ENCODE measurements around the gene THOC7.
A peak's percentile ranks its signal among the peaks of the same experiment; 100 is the strongest.

THOC7 gene

GRCh38 chr3:63878394-63879060 lies 14.9 kb upstream of the THOC7 start:
- DNase-seq (ENCODE audit: low read depth): no peak

DNA sequence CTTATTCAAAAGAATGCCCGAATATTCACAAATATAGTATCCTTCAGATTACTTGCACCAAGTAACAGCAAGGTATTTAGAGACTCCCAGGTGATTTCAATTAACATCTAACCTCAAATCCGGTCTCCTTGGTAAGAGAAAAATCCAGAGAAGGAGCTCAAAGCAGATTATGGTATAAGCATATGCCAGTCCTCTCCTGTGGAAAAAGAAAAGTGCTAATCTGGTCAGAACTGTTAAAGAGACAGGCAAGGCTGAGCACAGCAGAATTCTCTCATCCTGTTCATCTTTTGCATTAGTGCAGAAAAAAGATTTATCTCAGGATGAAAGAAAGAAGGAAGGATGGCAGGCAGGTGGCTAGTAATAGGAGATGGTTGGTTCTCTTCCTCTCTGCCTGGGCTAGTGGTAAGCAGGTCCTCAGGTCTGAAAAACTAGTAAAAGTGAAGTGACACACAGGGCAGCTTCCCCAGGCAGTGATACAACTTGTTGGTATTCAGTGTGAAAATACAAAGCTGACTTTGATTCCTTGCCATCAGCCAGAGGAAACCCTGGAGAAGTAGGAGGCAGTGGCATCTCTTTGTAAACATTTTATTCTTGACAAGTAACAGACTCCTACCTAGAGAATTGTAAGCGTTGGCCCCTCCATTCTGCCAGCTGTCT lies 14.3 kb upstream of the THOC7 start:
- no peak for DNase-seq (ENCODE audit: low read depth)

GRCh38 chr3:63876260-63876659 lies 12.7 kb upstream of the THOC7 start:
- no peak for DNase-seq (ENCODE audit: low read depth)

DNA sequence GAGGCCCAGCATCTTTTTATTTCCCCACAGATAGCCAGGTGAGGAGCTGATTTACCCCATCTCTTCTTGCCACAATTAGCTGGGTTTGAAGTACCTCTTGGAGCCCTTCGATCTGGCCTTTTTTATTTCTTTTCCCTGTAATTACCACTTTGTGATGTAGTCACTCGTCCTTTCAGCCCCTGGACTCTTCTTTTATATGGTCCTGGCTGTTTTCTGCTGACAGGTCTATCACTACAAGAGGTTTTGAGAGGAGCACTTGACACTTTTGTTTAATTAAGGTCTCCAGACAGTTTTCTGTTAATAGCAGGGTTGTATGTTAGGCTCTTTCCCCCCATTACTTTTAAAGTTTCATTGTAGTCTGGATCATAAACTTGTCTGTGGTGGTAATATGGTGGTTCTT lies 11.9 kb upstream of the THOC7 start:
- no peak for DNase-seq (ENCODE audit: low read depth)

- no peak for DNase-seq (ENCODE audit: low read depth)
These were observed 11.2 kb upstream of the THOC7 start for GRCh38 chr3:63874769-63875168.

DNA sequence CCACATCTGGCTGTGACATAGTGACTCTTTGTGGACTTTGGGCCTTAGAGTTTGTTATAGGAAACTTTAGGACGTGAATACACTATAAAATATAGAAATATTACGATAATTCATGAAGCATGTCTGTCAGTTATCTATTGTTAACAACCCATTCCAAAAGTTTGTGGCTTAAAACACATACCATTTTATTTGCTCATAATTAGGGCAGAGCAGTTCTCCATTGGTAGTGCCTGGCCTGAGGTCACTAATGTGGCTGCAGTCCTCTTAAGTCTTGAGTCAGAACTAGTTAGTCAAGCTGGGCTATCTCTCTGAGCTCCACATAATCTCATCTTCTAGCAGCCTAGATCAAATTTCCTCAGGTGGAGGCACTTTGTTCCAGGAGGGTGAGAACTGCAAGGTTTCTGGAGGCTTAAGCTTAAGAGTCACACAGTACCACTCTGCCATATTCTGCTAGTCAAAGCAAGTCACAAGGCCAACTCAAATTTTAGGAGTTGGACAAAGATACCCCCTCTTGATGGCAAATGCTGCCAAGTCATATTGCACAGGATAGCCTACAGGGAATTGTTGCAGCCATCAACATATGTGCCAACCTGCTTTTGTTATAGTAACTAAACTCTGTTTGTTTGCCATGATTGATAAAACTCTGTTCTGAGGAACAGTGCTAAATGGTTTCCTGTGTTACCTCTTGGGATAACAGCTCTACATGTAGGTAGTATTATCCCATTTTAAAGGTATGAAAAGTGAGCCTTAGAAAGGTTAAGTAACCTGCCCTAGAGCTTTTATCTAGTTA lies 8.7 kb upstream of the THOC7 start:
- DNase-seq (ENCODE audit: low read depth): no peak

DNA sequence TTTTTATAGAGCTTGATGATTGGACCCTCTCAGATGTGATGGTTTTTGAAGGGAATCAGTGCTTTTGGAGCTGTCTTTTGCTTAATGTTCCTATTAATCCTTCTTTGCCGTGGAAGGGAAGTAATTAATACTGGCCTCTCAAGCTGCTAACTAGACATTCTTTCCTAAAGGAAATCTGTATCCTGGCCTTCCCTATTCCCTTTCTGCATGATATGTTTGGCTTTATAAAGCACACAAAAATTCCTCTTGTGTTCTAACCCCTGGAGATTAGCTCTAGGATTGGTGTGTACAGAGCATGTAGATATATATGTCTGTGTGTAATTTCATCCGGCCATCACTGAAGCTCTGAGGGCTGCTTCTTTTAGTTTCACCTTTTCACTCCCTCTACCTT lies 7.0 kb upstream of the THOC7 start:
- no peak for DNase-seq (ENCODE audit: low read depth)

GRCh38 chr3:63869940-63870614 lies 6.5 kb upstream of the THOC7 start:
- DNase-seq (ENCODE audit: low read depth): no peak

GRCh38 chr3:63867225-63867624 lies 3.6 kb upstream of the THOC7 start:
- no peak for DNase-seq (ENCODE audit: low read depth)

GRCh38 chr3:63864965-63865327 lies 1.3 kb upstream of the THOC7 start:
- DNase-seq (ENCODE audit: low read depth): no peak

DNA sequence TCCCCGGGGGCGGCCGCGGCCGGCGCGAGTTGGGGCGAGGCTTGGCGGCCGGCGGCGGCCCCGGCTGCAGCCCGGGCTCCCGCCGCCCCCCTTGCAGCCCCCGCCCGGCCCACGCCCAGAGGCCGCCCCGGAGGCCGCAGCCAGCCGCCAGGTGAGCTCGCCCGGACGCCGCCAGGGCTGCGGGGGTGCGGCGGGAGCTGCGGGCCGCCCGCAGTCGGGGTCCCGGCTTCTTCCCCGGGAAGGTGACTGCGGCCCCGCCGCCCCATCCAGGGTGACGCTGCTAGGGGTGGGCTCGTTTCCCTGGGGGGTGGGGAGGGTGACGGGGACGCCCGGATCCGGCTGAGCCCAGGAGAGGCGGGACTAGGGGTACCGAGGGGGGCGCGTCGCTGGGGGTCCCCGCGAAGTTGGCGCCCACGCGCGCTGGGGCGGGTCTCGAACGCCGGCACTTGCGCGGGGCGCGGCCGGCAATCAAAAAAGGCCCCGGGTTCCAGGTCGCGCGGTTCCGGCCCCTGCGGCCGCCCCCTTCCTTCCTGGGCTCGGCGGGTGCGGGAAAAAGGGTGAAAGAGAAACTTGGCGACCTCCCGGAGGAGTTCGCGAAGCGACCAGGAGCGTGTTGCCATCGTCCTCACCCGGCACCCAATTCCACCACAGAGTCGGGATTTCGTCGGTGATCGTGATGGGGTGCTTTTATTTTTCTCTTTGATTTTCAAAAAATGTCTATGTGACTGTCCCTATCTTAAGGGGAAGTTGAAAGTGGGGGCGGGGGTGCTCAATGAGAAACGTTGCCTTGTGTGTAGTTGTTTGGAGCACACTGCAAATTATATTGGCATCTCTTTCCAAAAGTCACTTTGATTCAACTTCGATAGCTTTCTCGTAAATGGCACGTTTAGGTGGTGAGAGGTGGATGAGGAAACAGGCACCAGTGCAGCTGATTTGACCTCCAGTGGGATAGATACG lies 681 bp upstream of the THOC7 start:
- DNase-seq (ENCODE audit: low read depth): peak; percentile 45

DNA sequence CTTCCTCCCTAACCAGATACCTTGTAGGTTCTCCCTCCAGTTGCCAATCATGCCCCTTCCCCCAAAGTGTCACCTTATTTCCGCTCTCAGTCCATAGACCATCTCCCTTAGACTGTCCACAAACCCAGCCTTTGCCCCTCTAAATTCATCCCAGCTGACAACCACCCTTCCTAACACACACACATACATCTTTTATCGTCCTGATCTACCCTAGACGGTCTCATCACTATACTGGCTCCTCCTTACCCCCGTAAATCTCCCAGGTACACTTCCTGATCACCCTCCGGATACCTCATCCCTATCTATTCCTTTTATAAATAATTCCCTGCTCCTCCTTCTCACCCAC lies 828 bp downstream of the THOC7 start:
- no peak for DNase-seq (ENCODE audit: low read depth)

GRCh38 chr3:63861306-63861705 lies 2.3 kb downstream of the THOC7 start:
- no peak for DNase-seq (ENCODE audit: low read depth)

- no peak for DNase-seq (ENCODE audit: low read depth)
These were observed 2.8 kb downstream of the THOC7 start for GRCh38 chr3:63860776-63861175.

DNA sequence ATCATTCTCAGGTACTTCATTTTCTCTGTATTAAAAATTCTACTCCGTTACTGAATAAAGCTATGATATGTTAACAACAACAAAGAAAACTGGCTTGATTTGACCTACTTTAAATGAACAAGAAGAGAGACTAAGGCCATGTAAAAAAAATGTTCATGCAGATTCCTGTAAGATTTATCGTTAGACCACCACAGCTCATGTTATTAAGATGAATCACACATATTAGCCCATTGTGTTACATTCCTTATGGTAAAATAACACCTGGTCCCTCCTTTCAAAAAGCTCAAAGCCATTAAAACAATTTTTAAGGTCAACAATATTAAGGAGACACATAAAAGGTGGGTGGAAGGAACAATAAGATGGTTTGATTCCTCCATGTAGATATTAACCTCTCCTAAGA lies 6.3 kb downstream of the THOC7 start:
- no peak for DNase-seq (ENCODE audit: low read depth)

DNA sequence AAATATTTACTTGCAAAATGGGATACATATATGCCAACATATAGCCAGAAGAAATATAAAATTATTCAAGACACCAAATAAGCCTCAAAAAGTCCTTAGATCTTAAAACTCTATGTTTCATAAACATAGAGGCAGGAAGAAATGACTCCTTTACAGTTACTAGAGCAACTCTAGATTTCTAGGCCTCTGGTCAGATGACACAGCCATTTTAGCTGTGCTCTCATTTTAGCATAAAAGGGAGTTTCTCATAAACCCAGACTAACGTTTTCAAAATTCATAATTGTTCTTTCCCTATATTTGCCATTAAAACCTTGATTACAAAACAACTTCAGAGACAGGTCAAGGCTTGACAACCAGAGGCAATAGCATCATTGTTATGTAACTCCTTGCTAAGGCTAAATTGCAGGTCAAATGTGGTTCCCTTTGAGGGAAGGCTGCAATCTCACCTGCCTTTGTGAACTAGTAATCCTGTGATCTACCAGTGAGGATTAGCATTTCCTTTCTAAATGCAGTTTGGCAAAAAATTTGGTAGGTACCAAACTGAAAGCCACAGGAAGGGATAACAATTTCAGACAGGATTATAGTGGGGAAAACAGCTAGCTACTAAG lies 8.2 kb downstream of the THOC7 start:
- no peak for DNase-seq (ENCODE audit: low read depth)

GRCh38 chr3:63853106-63853505 lies 10.5 kb downstream of the THOC7 start:
- no peak for DNase-seq (ENCODE audit: low read depth)

GRCh38 chr3:63851287-63851686 lies 12.3 kb downstream of the THOC7 start:
- DNase-seq (ENCODE audit: low read depth): no peak

DNA sequence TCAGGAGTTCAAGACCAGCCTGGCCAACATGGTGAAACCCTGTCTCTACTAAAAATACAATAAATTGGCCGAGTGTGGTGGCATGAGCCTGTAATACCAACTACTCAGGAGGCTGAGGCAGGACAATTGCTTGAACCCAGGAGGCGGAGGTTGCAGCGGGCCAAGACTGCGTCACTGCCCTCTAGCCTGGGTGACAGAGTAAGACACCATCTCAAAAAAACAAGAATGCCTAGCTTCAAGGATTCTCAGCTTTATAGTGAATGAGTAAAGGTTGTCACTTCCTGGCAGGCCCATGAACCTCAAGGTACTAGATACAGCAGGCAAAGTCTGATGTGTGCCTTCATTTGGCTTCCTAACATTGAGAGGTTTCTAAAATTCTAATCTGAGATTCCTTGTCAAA lies 14.4 kb downstream of the THOC7 start:
- no peak for DNase-seq (ENCODE audit: low read depth)

DNA sequence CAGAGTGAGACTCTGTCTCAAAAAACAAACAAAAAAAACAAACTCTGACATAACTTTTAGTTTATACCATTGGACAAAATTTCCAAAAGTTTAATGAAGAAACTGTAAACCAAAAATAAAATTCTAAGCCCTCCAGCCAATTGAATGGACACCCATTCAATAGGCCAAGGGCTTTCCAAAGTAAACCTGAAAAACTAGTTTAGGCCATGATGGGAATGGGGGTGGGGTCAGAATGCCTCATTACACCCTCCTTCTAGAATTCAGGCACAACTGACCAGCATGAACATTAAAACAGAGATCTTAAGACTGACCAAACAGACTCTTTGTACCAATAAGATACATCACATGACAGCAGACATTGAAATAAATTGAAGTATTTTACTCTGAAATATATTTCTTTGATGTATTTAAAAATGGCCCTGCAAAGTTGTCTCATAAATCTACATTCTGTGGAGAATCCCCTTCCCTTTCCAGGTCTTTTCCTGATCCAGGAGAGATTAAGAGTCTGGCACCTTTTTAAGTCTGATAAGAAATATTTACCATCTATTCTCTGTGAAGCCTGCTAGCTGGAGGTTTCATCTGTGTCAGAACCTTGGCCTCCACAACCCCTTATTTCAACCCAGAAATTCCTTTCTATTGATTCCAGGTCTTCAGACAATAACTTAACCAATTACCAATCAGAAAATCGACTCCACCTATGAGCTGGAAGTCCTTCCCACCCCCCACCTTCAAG lies 15.7 kb downstream of the THOC7 start:
- DNase-seq (ENCODE audit: low read depth): no peak

DNA sequence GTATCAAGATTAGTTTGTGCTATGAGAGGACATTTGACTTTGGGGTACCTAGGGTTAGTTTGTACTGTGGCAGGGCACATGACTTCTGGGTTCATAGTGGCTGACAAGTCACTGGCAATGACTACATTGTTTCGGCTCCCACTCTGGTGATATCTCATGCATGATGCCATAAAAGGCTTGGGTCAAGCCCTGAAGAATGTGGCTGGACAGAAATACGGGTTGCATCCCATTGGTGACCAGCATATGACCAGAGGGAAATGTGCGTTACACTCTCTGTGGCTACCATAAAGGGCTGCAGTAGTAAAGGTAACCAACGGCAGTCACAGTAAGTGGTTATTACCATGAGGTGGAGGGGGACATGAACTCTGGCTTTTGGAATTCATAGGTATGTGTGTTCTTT lies 18.4 kb downstream of the THOC7 start:
- DNase-seq (ENCODE audit: low read depth): no peak

All from stimulated activated CD8-positive, alpha-beta memory T cell treated with anti-CD3 and anti-CD28 coated beads, Interleukin-12 subunit alpha, Interleukin-12 subunit beta, amount 100 ng/mL, for 4 hours (primary cell).